GM18505 (cell line): ENCODE results near the gene MYO3A.

ENCODE experiments used
- ATAC-seq: cut with Tn5 transposase; IDR thresholded peaks from one replicate; pipeline ENCODE4 v1.9.1; 2021; ENCODE audit not compliant: unreplicated experiment
- POLR2A ChIP-seq: IDR thresholded peaks from 4 replicates; pipeline ENCODE4 v1.6.1; 2011; ENCODE audit warnings: borderline replicate concordance; ENCODE audit not compliant: insufficient read depth, insufficient read length; ENCODE audit errors: extremely low read depth

MYO3A gene

DNA sequence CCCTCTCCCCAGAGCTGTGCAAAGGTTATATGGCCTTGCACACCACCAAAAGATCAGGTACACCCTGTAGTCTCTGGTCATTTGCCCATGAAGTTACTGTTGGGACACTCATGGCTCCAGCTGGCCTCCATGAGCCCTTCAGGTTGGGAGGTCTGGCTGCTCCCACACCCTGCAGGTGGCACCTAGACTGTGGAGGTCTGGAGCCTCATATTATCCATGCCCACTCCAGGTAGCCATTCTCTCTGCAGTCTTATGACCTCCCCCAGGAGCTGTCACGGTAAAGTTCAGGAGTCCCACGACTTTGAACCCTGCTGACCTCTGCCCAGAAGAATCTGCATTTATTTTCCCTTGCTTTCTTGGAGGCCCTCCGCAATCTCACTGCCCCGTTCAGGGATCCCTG, 243.3 kb downstream of the MYO3A start:
- no peak for TF ChIP-seq POLR2A

DNA sequence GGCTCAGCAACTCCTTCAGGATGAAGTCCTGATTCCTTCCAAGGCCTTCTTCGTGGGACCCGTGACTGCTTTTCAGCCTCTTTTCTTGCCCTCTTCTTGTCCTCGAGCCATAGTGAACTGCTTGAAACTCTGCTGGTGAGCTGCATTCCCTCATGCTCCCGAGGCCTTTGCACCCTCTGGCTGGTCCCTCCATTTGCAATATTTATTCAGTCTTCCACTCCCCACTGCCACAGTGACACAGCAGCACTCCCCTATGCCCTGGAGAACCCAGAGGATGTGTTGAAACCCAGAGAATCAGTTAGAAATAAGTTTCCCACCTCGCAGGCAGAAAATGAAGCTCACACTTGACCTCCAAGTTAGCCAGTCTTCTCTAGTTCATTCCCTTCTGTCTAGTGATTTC, 260.2 kb downstream of the MYO3A start:
- no peak for ATAC-seq
- TF ChIP-seq POLR2A: no peak

More for the DNA sequence above, 243.3 kb downstream of the MYO3A start:
- no peak for ATAC-seq

DNA sequence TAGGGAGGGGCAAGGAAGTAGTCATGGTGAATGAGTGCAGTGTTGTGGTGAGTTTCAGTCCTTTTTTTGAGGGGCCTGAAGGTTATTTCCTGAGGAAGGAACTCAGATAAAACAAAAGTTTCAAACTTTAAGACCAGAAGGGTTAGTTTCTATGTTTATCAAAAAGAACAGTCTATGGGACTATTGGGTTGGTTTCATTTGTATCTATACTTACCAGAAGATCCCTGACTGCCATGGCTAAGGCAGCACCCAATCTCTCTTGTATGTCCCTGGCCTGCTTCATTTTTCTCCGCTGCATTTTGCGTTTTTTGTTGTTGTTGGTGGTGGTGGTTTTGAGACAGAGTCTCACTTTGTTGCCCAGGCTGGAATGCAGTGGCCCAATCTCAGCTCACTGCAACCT, 263.2 kb downstream of the MYO3A start:
- ATAC-seq: no peak
- no peak for TF ChIP-seq POLR2A

DNA sequence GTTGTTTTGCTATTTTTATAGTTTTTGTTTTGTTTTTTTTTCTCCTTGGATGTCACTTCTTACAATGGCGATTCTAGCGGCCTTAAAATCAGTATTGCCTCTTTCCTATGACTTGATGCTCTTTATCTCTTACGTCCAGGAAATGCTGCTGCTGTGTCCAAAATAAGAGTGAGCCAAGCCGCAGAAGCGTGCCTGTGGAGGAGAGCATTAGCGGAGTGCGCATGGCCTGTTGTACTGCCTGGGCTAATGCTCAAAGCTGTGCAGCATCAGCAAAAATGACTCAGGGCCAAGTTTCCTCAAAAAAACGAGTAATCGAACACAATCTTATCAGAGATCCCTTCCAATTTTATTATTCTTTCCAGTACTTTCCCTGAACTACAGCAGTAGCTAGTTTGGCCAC, 264.1 kb downstream of the MYO3A start:
- no peak for TF ChIP-seq POLR2A
- no peak for ATAC-seq

DNA sequence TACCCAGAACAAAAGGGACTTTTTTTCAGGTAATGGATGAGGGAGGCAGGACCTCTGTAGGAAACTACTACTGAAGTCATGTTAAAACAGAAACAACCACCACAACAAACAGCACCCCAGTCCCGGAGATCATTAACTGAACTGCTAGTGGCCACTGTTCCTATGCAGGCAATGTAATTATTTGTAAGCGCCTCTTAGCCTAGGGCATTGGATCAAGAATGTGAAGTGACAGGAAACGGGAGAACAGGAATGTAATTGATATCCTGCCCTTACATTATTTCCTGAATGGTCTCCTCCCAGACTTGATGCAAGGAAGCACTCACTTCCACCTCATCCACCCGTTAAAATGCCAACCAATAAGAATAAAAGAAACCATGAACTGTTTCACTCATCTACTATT, 265.8 kb downstream of the MYO3A start:
- no peak for TF ChIP-seq POLR2A
- no peak for ATAC-seq

DNA sequence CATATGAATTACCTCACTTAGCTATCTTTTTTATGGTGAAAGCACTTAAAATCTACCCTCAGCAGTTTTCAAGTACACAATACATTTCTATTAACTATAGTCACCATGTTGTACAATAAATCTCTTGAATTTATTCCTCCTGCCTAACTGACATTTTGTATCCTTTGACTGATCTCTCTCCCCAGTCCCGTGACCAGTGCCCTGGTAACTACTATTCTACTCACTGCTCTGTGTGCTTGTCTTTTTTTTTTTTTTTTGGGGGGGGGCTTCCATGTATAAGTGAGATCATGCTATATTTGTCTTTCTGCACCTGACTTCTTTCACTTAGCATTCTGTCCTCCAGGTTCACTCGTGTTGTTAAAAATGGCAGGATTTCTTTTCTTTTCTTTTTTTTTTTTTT, 271.2 kb downstream of the MYO3A start:
- ATAC-seq: no peak
- no peak for TF ChIP-seq POLR2A

DNA sequence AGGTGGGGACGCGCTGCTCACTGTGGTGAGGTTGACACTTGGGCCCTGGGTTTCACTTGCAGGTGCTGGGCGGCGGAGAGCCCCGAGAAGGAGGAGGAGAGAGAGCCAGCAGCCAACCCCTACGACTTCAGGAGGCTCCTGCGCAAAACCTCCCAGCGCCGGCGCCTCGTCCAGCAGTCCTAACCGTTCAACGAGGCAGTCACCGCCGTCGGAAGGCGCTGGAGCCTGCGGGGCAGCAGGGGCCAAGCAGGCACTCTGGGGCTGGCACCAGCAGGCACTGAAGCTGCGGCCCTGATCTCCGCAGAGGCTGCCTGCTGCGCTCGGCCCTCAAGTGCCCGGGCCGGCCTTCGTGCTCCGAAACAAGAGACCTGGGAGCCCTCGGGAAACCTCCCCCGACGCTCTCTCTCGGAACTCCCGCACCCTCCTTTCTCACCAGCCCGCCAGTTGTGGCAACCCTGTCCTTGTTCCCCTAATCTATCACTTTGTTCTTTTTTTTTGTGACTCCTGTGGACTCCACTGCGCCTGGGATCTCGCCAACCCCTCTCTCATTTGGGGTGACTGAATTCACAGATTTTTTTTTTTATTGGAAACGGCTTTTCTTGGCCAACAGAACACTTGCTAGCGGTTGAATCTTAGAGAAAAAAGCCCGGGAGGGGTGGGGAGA, 277.9 kb downstream of the MYO3A start:
- no peak for ATAC-seq

DNA sequence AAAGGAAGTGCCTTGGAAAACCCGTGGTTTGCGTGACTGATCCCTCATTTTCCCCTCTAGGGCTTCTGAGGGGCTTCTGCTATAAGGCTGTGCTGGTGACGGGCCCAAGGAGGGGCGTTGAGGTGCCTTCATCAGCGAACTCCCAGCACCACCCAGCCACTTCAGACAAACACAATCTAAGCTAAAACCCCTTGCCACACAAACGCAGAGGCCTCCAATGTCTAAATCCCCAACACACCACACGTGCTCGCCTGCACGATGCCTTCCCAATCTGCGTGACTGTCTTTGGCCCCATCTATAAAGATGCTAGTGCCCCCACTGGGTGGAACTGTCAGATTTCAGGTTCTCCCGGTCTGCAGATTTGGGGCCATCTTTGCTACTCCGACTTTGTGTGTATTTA, 278.5 kb downstream of the MYO3A start:
- no peak for ATAC-seq
- TF ChIP-seq POLR2A: no peak

More for the DNA sequence above, 277.9 kb downstream of the MYO3A start:
- TF ChIP-seq POLR2A: no peak

DNA sequence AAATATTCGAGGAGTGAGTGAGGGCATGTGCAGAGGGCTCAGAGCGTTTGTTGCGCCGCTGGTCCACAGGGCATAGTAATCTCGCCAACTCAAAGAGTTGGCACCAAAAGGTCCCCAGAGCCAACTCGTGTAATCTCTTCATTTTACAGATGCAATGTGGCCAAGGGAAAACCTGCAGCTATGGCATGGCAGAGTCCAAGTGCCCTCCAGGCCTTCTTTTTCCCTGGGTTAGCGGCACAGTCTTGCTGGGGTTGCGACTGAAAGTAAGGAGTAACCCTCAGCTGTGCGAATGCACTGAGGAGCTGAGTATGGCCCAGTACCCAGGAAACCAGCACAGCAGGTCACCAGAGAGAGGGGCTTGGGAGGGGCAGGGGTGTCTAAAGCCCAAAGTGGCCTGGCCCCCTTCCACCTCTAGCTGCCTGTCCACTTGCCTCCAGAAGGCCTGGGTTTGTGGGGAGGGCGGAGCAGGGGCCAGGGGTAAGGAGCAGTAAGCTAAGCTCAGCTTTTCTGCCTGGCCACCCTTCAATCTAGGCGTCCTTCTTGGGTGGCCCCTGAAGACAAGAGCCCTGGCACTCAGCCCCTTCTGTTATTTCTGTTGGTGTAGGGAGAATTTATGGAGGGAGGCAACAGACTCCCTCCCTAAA, 279.2 kb downstream of the MYO3A start:
- no peak for TF ChIP-seq POLR2A
- no peak for ATAC-seq

DNA sequence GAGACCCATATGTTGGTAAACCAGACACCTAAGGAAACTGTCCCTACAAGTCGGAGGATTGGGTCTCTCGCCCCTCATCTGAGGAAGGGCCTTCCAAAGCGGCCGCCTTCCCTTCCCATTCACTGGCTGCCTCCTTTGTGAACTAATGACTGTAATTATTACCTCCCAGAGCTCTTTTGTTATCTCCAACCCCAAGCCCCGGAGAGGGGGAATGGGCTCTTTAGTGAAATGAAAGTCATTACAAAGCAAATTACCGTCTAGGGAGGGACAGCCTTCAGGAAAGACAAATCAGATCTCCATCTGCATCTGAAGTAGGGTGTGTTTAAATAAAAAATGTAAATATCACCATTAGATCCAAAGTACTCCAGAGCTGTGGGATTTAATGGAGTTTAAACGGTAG, 280.0 kb downstream of the MYO3A start:
- no peak for ATAC-seq
- TF ChIP-seq POLR2A: no peak

DNA sequence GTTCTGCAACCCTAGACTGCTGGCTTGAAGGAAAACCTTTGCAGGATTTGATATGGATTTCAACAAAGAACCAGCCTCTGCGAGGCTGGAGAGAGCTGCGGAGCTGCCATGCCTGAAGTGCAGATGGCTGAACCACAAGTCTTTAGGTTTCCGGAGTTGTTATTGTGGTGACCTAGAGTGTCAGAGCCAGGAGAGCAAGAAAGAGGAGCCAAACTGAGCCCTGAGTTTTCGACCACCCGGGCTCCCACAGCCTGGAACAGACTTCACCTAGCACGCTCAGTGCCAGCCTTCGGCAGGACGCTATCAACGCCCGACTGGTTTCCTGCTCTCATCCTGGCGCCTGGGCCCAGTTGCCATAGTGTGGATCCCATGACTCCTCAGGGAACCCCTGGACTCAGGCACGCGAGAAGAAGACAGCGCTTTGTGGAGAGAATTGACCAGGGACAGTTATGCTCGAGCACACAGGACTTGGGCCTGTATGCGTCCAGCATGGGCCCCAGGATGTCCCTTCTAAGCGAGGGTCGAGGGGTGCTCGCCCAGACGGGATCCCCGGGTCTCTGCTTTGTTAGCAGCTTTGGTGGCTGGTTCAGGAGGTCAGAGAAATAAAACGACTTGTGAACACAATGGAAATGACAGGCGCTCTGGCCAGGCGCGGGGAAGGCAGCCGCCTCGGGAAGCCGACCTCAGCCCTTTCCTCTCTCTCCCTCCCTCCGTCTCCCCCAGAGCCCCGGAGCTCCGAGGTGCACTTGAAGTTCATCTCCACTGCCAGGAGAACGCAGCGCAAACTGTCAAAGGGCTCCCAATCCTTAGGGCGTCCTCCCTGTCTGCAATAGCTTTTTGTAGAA, 280.7 kb downstream of the MYO3A start:
- no peak for TF ChIP-seq POLR2A
- ATAC-seq: no peak

DNA sequence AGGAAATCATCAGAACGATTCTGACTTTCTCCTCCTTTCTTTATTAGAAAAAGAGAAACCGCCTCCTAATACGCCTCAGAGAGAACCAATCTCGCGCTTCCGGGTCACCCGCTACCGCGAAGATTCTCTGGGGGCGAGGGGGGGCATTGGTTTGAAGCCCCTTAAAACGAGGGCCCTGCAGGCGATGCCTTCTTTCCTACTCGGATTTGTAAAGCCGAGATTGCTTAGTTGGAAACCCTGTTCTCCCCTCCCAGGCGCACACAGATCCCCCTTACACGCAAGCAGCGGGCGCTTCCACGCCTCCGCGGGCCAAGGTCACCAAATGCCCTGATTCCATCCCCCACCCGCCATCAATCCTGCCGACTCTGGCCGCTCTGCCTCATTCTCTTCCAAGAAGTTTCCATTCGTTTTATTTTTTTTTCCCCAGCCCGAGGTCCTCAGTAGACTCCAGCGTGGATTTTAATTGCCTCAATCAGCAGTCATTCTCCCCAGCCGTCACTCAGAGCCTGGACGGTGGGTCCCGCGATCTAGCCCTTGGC, 281.4 kb downstream of the MYO3A start:
- ATAC-seq: no peak
- TF ChIP-seq POLR2A: no peak

DNA sequence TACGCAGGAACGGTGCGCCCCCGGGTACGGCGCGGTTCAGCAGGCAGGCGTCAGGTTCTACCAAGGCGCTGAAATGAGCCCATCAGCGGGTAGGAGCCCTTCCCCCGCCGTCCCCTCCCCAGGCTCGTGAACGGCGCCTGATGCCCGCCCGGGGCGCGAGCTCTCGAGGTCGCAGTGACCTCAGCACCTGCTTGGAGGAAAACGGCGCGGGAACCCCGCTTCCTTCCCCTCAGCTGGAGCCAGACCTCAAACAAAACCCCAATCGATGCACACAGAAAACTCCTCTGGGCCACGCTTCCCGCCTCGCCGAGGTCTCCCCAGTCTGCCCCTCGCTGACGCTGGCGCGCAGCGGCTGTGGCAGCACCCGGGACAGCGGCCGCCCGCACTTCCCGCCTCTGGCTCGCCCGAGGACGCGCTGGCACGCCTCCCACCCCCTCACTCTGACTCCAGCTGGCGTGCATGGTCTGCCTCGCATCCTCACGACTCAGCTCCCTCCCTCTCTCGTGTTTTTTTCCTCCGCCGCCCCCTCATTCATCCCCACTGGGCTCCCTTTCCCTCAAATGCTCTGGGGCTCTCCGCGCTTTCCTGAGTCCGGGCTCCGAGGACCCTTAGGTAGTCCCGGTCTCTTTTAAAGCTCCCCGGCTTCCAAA, 282.0 kb downstream of the MYO3A start:
- TF ChIP-seq POLR2A: no peak
- no peak for ATAC-seq
